ENCODE data around the gene ANO6.

ANO6 gene

GRCh38 chr12:45406988-45407850 lies 191.3 kb downstream of the ANO6 start:
- DNase-seq (ENCODE audit: low spot score): no peak

- DNase-seq (ENCODE audit: low spot score): no peak
Measured at GRCh38 chr12:45407981-45408728, 192.3 kb downstream of the ANO6 start.

GRCh38 chr12:45408729-45409114 lies 192.8 kb downstream of the ANO6 start:
- DNase-seq (ENCODE audit: low spot score): no peak

- no peak for DNase-seq (ENCODE audit: low spot score)
Measured at GRCh38 chr12:45409966-45410365, 194.1 kb downstream of the ANO6 start.

GRCh38 chr12:45411626-45412025 lies 195.7 kb downstream of the ANO6 start:
- DNase-seq (ENCODE audit: low spot score): no peak

- no peak for DNase-seq (ENCODE audit: low spot score)
Measured at GRCh38 chr12:45415393-45415817, 199.5 kb downstream of the ANO6 start.

GRCh38 chr12:45416126-45416525 lies 200.2 kb downstream of the ANO6 start:
- DNase-seq (ENCODE audit: low spot score): no peak

GRCh38 chr12:45418520-45418919 lies 202.6 kb downstream of the ANO6 start:
- DNase-seq (ENCODE audit: low spot score): peak; percentile 68

- no peak for DNase-seq (ENCODE audit: low spot score)
Measured at GRCh38 chr12:45419317-45419814, 203.5 kb downstream of the ANO6 start.

- no peak for DNase-seq (ENCODE audit: low spot score)
Measured at GRCh38 chr12:45421736-45422135, 205.8 kb downstream of the ANO6 start.

- DNase-seq (ENCODE audit: low spot score): no peak
Measured at GRCh38 chr12:45423931-45424330, 208.0 kb downstream of the ANO6 start.

GRCh38 chr12:45425426-45425825 lies 209.5 kb downstream of the ANO6 start:
- no peak for DNase-seq (ENCODE audit: low spot score)

GRCh38 chr12:45426294-45426693 lies 210.4 kb downstream of the ANO6 start:
- DNase-seq (ENCODE audit: low spot score): no peak

- no peak for DNase-seq (ENCODE audit: low spot score)
Measured at GRCh38 chr12:45427042-45427441, 211.1 kb downstream of the ANO6 start.

- no peak for DNase-seq (ENCODE audit: low spot score)
Measured at GRCh38 chr12:45429831-45430230, 213.9 kb downstream of the ANO6 start.

GRCh38 chr12:45431126-45431525 lies 215.2 kb downstream of the ANO6 start:
- no peak for DNase-seq (ENCODE audit: low spot score)

- no peak for DNase-seq (ENCODE audit: low spot score)
Measured at GRCh38 chr12:45432710-45433109, 216.8 kb downstream of the ANO6 start.

GRCh38 chr12:45433441-45433868 lies 217.6 kb downstream of the ANO6 start:
- no peak for DNase-seq (ENCODE audit: low spot score)

GRCh38 chr12:45434094-45434493 lies 218.2 kb downstream of the ANO6 start:
- no peak for DNase-seq (ENCODE audit: low spot score)

- DNase-seq (ENCODE audit: low spot score): peak; percentile 52
Measured at GRCh38 chr12:45435945-45436710, 220.2 kb downstream of the ANO6 start.

- DNase-seq (ENCODE audit: low spot score): no peak
Measured at GRCh38 chr12:45439039-45439438, 223.1 kb downstream of the ANO6 start.

- no peak for DNase-seq (ENCODE audit: low spot score)
Measured at GRCh38 chr12:45446013-45446412, 230.1 kb downstream of the ANO6 start.

All from Ammon's horn (tissue), 1 donor.